Measurements from ENCODE around the gene CLSTN1.

GRCh38 chr1:9731561-9731960, 92.2 kb downstream of the CLSTN1 start:
- TF ChIP-seq CTCF (IDR thresholded peaks at IDR 0.05), result no peak
- TF ChIP-seq EZH2 (IDR thresholded peaks at IDR 0.05; ENCODE audit: borderline replicate concordance, insufficient read depth, low read depth, low read length, poor library complexity, severe bottlenecking), result no peak

All from B cell (primary cell).